Hepatic stellate cell (primary cell): Measurements from ENCODE around the gene KPNA4.

ENCODE experiments used
- DNase-seq: peaks from one replicate; pipeline ENCODE4 v3.0.0; 2011; ENCODE audit warnings: low spot score

Gene KPNA4

GRCh38 chr3:160449636-160450598 lies 115.5 kb downstream of the KPNA4 start, which contains the start of gene TRIM59:
TSS of gene TRIM59 (minus strand) at chr3:160449786. CDS start at chr3:160439183, 10,603 bp downstream.
- peak; percentile 97 for DNase-seq

DNA sequence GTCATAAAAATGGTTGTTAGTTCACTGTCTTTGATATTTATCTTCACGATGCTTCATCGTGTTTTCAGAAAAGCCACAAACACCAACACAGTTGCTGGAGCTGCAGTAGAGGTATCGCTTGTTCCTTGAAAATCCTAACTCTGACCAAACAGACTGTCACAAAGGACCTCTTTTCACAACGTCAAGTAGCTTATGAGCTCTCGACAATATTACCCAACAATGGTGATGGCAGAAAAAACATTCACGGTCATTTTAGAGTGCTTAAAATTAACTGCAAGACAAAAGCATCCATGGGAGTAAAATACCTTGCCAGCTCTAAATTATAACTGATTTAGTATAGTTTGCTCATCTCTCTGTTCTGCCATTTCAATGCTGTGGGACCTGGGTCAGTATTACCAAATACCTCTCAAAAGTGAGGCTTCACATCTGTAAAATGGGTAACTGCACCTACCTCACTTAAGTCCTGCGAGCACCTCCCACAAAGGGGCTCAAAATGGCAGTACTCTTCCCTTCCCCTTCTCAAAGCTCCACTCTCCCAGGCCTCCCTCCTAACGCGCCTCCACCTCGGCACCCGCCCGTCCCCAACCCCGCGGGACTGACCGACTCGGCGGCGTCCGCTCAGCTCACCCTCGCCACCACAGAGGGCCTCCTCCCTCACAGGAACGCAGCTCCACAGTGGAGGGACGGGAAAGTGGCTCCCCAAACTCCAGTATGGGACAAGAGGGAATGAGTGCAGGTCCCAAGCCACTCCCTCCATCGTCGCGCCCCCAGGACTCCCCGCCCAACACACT lies 116.3 kb downstream of the KPNA4 start:
- DNase-seq = no peak

GRCh38 chr3:160447544-160447943 lies 117.8 kb downstream of the KPNA4 start:
- DNase-seq = peak; percentile 30

DNA sequence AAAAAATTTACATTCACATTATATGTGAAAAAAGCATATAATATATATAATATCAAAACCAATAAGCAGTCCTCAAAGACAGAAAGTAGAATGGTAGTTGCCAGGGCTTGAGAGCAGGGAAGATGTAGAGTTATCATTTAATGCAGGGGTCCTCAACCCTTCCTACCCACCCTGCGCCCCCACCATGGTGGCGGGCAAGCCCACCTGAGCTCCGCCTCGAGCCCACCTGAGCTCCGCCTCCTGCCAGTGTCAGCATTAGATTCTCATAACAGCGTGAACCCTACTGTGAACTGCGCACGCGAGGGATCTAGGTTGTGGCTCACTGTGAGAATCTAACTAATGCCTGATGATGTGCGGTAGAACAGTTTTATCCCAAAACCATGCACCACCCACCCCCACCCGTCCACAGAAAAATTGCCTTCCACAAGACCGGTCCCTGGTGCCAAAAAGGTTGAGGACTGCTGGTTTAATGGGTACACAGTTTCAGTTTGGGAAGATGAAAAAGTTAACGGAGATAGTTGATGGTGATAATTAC lies 118.8 kb downstream of the KPNA4 start:
- DNase-seq = no peak

DNA sequence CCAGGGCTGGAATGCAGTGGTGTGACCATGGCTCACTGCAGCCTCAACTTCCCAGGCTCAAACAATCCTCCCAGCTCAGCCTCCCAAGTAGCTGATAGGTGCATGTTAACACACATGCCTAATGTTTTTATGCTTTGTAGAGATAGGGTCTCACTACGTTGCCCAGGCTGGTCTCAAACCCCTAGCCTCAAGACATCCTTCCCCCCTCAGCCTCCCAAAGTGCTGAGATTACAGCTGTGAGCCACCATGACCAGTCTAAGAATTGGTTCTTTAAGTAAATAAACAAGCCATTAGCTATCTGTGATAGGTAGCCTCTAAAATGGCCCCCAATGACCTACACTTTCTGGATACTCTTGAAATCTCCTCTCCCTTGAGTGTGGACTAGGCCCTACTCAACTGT lies 119.5 kb downstream of the KPNA4 start:
- no peak for DNase-seq
